Upper lobe of left lung (tissue), 4 donors: ENCODE results near the gene APP.

Source experiments
- CTCF ChIP-seq, 6 experiments: fragments of 450-650 bp in 4 of 6; fragments of 200-600 bp in 2 of 6; sonication (generic) in 2 of 6; IDR thresholded peaks; one replicate each; pipeline ENCODE4 v1.5.1; 2016 to 2019; ENCODE audit warnings: antibody characterized with exemption in 6 of 6
- POLR2AphosphoS5 ChIP-seq, 2 donors: sonication (generic); formaldehyde crosslinking; IDR thresholded peaks; one replicate each; pipeline ENCODE4 v1.5.1; 2017; ENCODE audit warnings: antibody characterized with exemption in 2 of 2

- TF ChIP-seq CTCF (IDR thresholded peaks at IDR 0.05) (no peak), POLR2AphosphoS5 (IDR thresholded peaks at IDR 0.05) (no peak)
Observed at GRCh38 chr21:26060335-26061115, 110.0 kb downstream of the APP start.
